ENCODE data around the gene ASAH2. TPM values are rescaled to one million over a fixed set of nuclear protein-coding genes. Genes with fewer than 3 reads are reported as not detected.

Gene ASAH2
- total RNA-seq, 4 donors from 2014 or later = 2.4 to 6.1 (median 4.6) TPM

DNA sequence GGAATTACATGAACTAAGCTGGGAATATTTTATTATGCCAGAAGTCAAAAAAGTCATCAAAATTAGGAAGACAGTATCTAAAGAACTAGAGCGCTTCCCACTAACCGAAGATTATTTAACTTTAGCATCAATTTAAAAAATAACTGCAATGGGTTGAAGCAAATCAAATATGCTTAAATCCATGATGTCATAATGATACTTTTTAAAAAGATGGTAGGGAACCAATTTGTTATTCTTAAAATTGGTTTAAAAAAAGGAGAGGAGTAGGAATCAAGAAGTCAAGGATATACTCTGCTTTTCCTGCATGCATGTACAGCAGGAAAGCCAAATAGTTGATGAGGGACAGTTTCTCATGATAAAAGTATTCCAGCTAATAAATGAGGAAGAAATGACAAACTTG lies 3.2 kb upstream of the ASAH2 start:
- 47% methylated on average over 2 of the region's 2 CpGs for WGBS
- no peak for TF ChIP-seq POLR2AphosphoS5 (IDR thresholded peaks at IDR 0.05)
- TF ChIP-seq, protein P1, sequence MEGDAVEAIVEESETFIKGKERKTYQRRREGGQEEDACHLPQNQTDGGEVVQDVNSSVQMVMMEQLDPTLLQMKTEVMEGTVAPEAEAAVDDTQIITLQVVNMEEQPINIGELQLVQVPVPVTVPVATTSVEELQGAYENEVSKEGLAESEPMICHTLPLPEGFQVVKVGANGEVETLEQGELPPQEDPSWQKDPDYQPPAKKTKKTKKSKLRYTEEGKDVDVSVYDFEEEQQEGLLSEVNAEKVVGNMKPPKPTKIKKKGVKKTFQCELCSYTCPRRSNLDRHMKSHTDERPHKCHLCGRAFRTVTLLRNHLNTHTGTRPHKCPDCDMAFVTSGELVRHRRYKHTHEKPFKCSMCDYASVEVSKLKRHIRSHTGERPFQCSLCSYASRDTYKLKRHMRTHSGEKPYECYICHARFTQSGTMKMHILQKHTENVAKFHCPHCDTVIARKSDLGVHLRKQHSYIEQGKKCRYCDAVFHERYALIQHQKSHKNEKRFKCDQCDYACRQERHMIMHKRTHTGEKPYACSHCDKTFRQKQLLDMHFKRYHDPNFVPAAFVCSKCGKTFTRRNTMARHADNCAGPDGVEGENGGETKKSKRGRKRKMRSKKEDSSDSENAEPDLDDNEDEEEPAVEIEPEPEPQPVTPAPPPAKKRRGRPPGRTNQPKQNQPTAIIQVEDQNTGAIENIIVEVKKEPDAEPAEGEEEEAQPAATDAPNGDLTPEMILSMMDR (IDR thresholded peaks at IDR 0.05) = no peak
- TF ChIP-seq POLR2A (IDR thresholded peaks at IDR 0.05) = no peak
- TF ChIP-seq EP300 (IDR thresholded peaks at IDR 0.05) = no peak

DNA sequence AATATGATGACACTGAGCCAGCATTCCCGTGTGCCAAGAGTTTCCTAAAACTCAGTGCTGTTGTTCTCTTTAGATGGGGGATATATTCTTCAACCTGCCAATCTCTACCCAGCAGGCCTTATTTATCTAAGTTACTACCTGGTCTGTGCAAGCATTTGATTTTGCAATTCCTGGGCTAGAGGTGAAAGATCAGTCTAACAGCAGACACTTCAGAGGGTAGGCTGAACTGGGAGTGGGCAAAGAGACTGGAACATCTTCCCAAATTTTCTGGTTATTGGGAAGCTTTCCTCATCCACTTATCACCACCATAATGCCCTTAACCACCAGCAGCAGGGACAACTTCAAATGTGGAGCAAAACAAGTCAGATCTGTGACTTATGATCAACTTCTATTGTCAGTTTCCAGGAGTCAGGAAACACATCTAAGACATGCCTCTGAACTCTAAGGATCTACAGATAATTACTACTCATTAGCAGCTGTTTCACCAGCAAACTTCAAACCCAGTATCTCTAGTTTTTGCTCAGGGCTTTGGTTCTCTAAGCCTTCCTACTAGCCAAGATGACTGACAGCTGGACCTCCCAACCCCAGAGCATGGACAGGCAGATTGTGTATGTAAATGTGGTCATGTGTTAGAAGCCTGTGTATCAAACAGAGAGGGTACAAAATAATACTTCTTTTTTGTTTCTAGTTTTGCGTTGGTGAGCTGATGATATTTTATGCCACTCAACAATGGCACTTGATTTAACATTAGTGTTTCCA lies 1.0 kb downstream of the ASAH2 start:
- DNase-seq (ENCODE audit: low spot score in 2 of 2) = no peak
- Histone ChIP-seq H3K27me3 (no peaks in the 10 kb centered on the region), H3K36me3 (no peaks in the 10 kb centered on the region), H3K9me3 (no peaks in the 10 kb centered on the region), H3K4me3 (no peak overlapping the region), H3K27ac (no peak overlapping the region), H3K4me1 (no peaks in the 10 kb centered on the region)
- 86% methylated on average over 2 of the region's 2 CpGs for WGBS
- no peak for TF ChIP-seq EP300 (IDR thresholded peaks at IDR 0.05)
- no peak for TF ChIP-seq POLR2AphosphoS5 (IDR thresholded peaks at IDR 0.05)
- no peak for TF ChIP-seq POLR2A (IDR thresholded peaks at IDR 0.05)
- TF ChIP-seq, protein P1 (IDR thresholded peaks at IDR 0.05) = no peak

More for the DNA sequence above, 3.2 kb upstream of the ASAH2 start:
- no peak for DNase-seq (ENCODE audit: low spot score in 2 of 2)
- H3K27me3 ChIP-seq = no peaks in the 10 kb centered on the region
- no peak overlapping the region for H3K27ac ChIP-seq
- H3K9me3 ChIP-seq = no peaks in the 10 kb centered on the region
- H3K4me3 ChIP-seq = no peak overlapping the region
- H3K36me3 ChIP-seq = no peaks in the 10 kb centered on the region
- H3K4me1 ChIP-seq = no peaks in the 10 kb centered on the region

DNA sequence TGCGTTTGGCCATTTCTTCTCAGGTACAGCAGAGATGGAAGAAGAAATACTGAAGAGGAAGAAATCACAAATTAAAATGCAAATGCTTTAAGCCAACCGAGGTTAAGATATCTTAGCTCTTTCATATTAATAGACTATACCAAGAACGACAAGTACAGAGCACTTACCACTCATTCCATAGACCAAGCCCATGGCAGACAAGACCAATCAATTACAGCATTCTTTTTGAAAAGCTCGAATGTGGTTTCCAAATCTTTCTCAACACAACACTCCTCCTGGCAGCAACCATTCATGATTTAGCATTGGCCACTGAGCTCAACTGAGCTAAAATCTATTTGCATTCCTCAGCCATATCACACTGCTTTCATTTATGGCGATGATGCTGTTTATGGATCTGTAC lies 2.7 kb downstream of the ASAH2 start:
- TF ChIP-seq, protein P1 (IDR thresholded peaks at IDR 0.05) = no peak
- no peak for TF ChIP-seq POLR2AphosphoS5 (IDR thresholded peaks at IDR 0.05)
- TF ChIP-seq POLR2A (IDR thresholded peaks at IDR 0.05) = no peak
- WGBS = 92% methylated on average over 5 of the region's 5 CpGs
- no peaks in the 10 kb centered on the region for H3K4me1 ChIP-seq
- H3K27me3 ChIP-seq = no peaks in the 10 kb centered on the region
- H3K9me3 ChIP-seq = no peaks in the 10 kb centered on the region
- DNase-seq (ENCODE audit: low spot score in 2 of 2) = no peak
- no peaks in the 10 kb centered on the region for H3K36me3 ChIP-seq
- H3K4me3 ChIP-seq = no peak overlapping the region
- H3K27ac ChIP-seq = no peak overlapping the region

DNA sequence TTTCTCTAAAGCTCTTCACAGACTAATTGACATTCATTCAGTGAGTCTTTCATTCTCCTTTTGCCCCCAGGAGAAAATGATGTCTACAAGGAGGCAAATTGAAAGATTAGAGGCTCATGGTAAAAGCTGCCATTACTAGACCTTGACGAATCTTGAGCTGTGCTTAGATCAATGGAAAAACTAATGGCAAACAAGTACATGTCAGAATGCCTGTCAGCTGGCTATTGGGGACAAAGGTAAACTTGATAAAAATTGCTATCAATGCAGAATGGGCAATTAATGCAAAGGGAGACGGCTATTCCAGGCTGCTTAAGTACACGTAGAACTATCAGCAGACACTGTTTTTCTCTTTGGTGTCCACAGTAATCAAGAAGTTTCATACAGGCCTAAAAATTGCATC lies 3.3 kb downstream of the ASAH2 start:
- no peak for TF ChIP-seq EP300 (IDR thresholded peaks at IDR 0.05)
- TF ChIP-seq POLR2AphosphoS5 (IDR thresholded peaks at IDR 0.05) = no peak
- no peak for TF ChIP-seq POLR2A (IDR thresholded peaks at IDR 0.05)
- TF ChIP-seq, protein P1 (IDR thresholded peaks at IDR 0.05) = no peak
- H3K9me3 ChIP-seq = no peaks in the 10 kb centered on the region
- WGBS = 45% methylated on average over 3 of the region's 3 CpGs
- no peak for DNase-seq (ENCODE audit: low spot score in 2 of 2)
- no peaks in the 10 kb centered on the region for H3K4me1 ChIP-seq
- H3K27me3 ChIP-seq = no peaks in the 10 kb centered on the region
- no peaks in the 10 kb centered on the region for H3K36me3 ChIP-seq
- no peak overlapping the region for H3K4me3 ChIP-seq
- H3K27ac ChIP-seq = no peak overlapping the region

DNA sequence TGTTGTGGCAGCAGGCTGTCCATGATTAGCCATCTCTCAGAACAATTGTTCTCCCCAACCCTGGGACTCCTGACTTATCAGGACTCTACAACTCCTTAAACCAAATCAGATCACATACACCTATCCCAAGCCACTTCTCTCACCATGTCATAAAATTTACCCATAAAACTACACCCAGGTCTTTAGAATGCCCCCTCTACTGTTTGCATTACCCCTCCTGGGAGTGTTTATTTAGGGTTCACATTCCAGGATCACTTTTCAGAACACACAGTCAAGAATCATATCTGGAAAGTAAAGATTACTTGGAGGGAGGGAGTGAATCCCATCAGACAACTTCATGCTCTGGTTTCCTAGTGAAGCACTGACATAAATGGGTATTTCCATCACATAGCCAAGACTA lies 7.1 kb downstream of the ASAH2 start:
- H3K4me3 ChIP-seq = no peak overlapping the region
- H3K36me3 ChIP-seq = no peaks in the 10 kb centered on the region
- no peak overlapping the region for H3K27ac ChIP-seq
- no peaks in the 10 kb centered on the region for H3K9me3 ChIP-seq
- no peaks in the 10 kb centered on the region for H3K4me1 ChIP-seq
- no peaks in the 10 kb centered on the region for H3K27me3 ChIP-seq
- DNase-seq (ENCODE audit: low spot score in 2 of 2) = no peak
- TF ChIP-seq, protein P1 (IDR thresholded peaks at IDR 0.05) = no peak
- TF ChIP-seq POLR2AphosphoS5 (IDR thresholded peaks at IDR 0.05) (no peak), EP300 (IDR thresholded peaks at IDR 0.05) (no peak), POLR2A (IDR thresholded peaks at IDR 0.05) (no peak)

Data from suprapubic skin (tissue), 4 donors.